H1 (cell line): Measurements from ENCODE around the gene GAB3. TPM values are rescaled to one million over a fixed set of nuclear protein-coding genes. Genes with fewer than 3 reads are reported as not detected.

Experiments used
- CTCF ChIA-PET: fragments of 300-600 bp; sonication (Branson Sonifier 250); formaldehyde crosslinking; loops from one replicate; lab custom pipeline; 2021; ENCODE audit not compliant: partially characterized antibody; lab: Charles Lee
- POLR2A ChIA-PET: fragments of 300-600 bp; sonication (Branson Sonifier 250); formaldehyde crosslinking; loops from one replicate; lab custom pipeline; 2021; ENCODE audit warnings: inconsistent platforms; ENCODE audit not compliant: partially characterized antibody; lab: Charles Lee
- DNase-seq, 2 experiments: peaks; one replicate each; pipeline versions ENCODE4 v3.0.0 to v3.0.0-alpha.2; 2010 to 2022; ENCODE audit warnings: low spot score in 2 of 2, low read depth in 1 of 2, mixed read lengths in 1 of 2
- FAIRE-seq: peaks from 2 replicates; lab custom pipeline; 2011; peaks lifted over from hg19 to GRCh38; lab: Jason Lieb, UNC
- H2AFZ ChIP-seq: 2 replicates; pipeline ENCODE4 v1.8.1; 2012; ENCODE audit warnings: low read length, inconsistent platforms
- H2AK5ac ChIP-seq: 2 replicates; pipeline ENCODE4 v1.6.1; 2013; ENCODE audit warnings: low read depth, low read length
- H2BK120ac ChIP-seq: replicated peaks from 2 replicates; pipeline ENCODE3; 2013; ENCODE audit warnings: low read depth, low read length, inconsistent platforms
- H2BK12ac ChIP-seq: 2 replicates; pipeline ENCODE4 v1.6.1; 2013; ENCODE audit warnings: low read depth, low read length
- H2BK15ac ChIP-seq: 2 replicates; pipeline ENCODE4 v1.6.1; 2013; ENCODE audit warnings: low read length
- H2BK20ac ChIP-seq: 2 replicates; pipeline ENCODE4 v1.6.1; 2013; ENCODE audit warnings: low read length
- H2BK5ac ChIP-seq: 2 replicates; pipeline ENCODE4 v1.6.1; 2013; ENCODE audit warnings: low read depth, low read length
- H3K14ac ChIP-seq: 2 replicates; pipeline ENCODE4 v1.6.1; 2013; ENCODE audit warnings: inconsistent platforms; ENCODE audit not compliant: insufficient read length
- H3K18ac ChIP-seq: 2 replicates; pipeline ENCODE4 v1.6.1; 2013; ENCODE audit warnings: low read length; ENCODE audit errors: extremely low read depth
- H3K23ac ChIP-seq: 2 replicates; pipeline ENCODE4 v1.6.1; 2013; ENCODE audit warnings: inconsistent platforms; ENCODE audit not compliant: insufficient read length
- H3K23me2 ChIP-seq: 2 replicates; pipeline ENCODE4 v1.6.1; 2013; ENCODE audit warnings: low read depth, low read length
- H3K27ac ChIP-seq: 2 replicates; pipeline ENCODE4 v1.6.1; 2011; ENCODE audit warnings: low read depth, low read length, inconsistent platforms
- H3K27me3 ChIP-seq, 4 experiments: replicated peaks in 1 of 4; 1 replicate in 1 of 4; 2 replicates in 3 of 4; pipeline versions ENCODE4 v1.6.1 to v1.8.1; 2011 to 2013; ENCODE audit warnings: low read length in 3 of 4, mild to moderate bottlenecking in 3 of 4, inconsistent platforms in 2 of 4, mixed read lengths in 2 of 4, moderate library complexity in 1 of 4; ENCODE audit not compliant: control insufficient read depth in 3 of 4, insufficient read depth in 3 of 4; ENCODE audit errors: extremely low read depth in 1 of 4
- H3K36me3 ChIP-seq, 4 experiments: 2 replicates each; pipeline versions ENCODE4 v1.6.1 to v1.8.1; 2011 to 2013; ENCODE audit warnings: mild to moderate bottlenecking in 4 of 4, low read length in 3 of 4, moderate library complexity in 2 of 4, control low read depth in 1 of 4, inconsistent platforms in 1 of 4; ENCODE audit not compliant: insufficient read depth in 4 of 4, control insufficient read depth in 2 of 4
- H3K4ac ChIP-seq: replicated peaks from 2 replicates; pipeline ENCODE3; 2013; ENCODE audit warnings: low read length, low read depth, mixed read lengths, inconsistent platforms; ENCODE audit not compliant: insufficient read length
- H3K4me1 ChIP-seq, 4 experiments: replicated peaks in 1 of 4; 1 replicate in 1 of 4; 2 replicates in 3 of 4; pipeline versions ENCODE4 v1.6.1 to v1.8.1; 2011 to 2013; ENCODE audit warnings: low read length in 3 of 4, inconsistent platforms in 2 of 4, mixed read lengths in 1 of 4; ENCODE audit not compliant: insufficient read depth in 4 of 4, control insufficient read depth in 3 of 4
- H3K4me2 ChIP-seq, 2 experiments: 2 replicates each; pipeline versions ENCODE4 v1.6.1 to v1.8.1; 2011 to 2013; ENCODE audit warnings: low read depth in 2 of 2, low read length in 2 of 2, control low read depth in 1 of 2, inconsistent platforms in 1 of 2, mild to moderate bottlenecking in 1 of 2; ENCODE audit not compliant: insufficient read depth in 1 of 2
- H3K4me3 ChIP-seq, 4 experiments: fragments of 200-600, 300-600 bp in 1 of 4; sonication (generic), shearing (Covaris generic), sonication (Bioruptor Twin) in 1 of 4; 2 replicates each; pipeline versions ENCODE4 v1.5.1 to v1.8.1; 2011 to 2016; ENCODE audit warnings: low read length in 4 of 4, low read depth in 3 of 4, control low read depth in 2 of 4, inconsistent platforms in 2 of 4, mild to moderate bottlenecking in 2 of 4, mixed read lengths in 1 of 4, moderate library complexity in 1 of 4; ENCODE audit not compliant: insufficient read depth in 2 of 4; ENCODE audit errors: extremely low read depth in 1 of 4
- H3K56ac ChIP-seq: replicated peaks from 2 replicates; pipeline ENCODE3; 2013; ENCODE audit warnings: low read depth, mild to moderate bottlenecking, mixed read lengths, low read length, inconsistent platforms; ENCODE audit not compliant: insufficient read length
- H3K79me1 ChIP-seq: 2 replicates; pipeline ENCODE4 v1.6.1; 2013; ENCODE audit warnings: low read depth, low read length, control low read depth
- H3K79me2 ChIP-seq, 2 experiments: 2 replicates each; pipeline versions ENCODE4 v1.6.1 to v1.8.1; 2012 to 2013; ENCODE audit warnings: low read length in 2 of 2, mild to moderate bottlenecking in 2 of 2, inconsistent platforms in 1 of 2; ENCODE audit not compliant: insufficient read depth in 2 of 2, control insufficient read depth in 1 of 2
- H3K9ac ChIP-seq, 4 experiments: replicated peaks in 1 of 4; 1 replicate in 1 of 4; 2 replicates in 3 of 4; pipeline versions ENCODE4 v1.6.1 to v1.8.1; 2011 to 2013; ENCODE audit warnings: low read depth in 3 of 4, low read length in 3 of 4, control low read depth in 2 of 4, mild to moderate bottlenecking in 2 of 4, moderate library complexity in 2 of 4, inconsistent platforms in 1 of 4; ENCODE audit errors: extremely low read depth in 1 of 4
- H3K9me3 ChIP-seq, 2 experiments: 2 replicates each; pipeline versions ENCODE4 v1.6.1 to v1.8.1; 2012 to 2013; ENCODE audit warnings: mild to moderate bottlenecking in 2 of 2, moderate library complexity in 2 of 2, control low read depth in 1 of 2, inconsistent platforms in 1 of 2, low read depth in 1 of 2, low read length in 1 of 2, mixed read lengths in 1 of 2; ENCODE audit not compliant: insufficient read depth in 2 of 2
- H4K20me1 ChIP-seq, 2 experiments: replicated peaks in 1 of 2; 2 replicates each; pipeline versions ENCODE3 to v1.8.1; 2011 to 2013; ENCODE audit warnings: inconsistent platforms in 2 of 2, low read length in 2 of 2, mild to moderate bottlenecking in 1 of 2; ENCODE audit not compliant: insufficient read depth in 2 of 2, control insufficient read depth in 1 of 2
- H4K5ac ChIP-seq: 2 replicates; pipeline ENCODE4 v1.6.1; 2013; ENCODE audit warnings: low read length, low read depth, mixed read lengths, inconsistent platforms; ENCODE audit not compliant: insufficient read length
- H4K8ac ChIP-seq: 2 replicates; pipeline ENCODE4 v1.8.0; 2013; ENCODE audit warnings: mild to moderate bottlenecking, moderate library complexity, low read length, inconsistent platforms; ENCODE audit not compliant: insufficient read depth; ENCODE audit errors: extremely low read depth
- H4K91ac ChIP-seq: replicated peaks from 2 replicates; pipeline ENCODE3; 2013; ENCODE audit warnings: low read length, mixed read lengths, inconsistent platforms; ENCODE audit not compliant: insufficient read length
- BCL11A ChIP-seq, 2 experiments: IDR thresholded peaks; one replicate each; pipeline ENCODE4 v1.6.1; 2011; ENCODE audit warnings: low read depth in 2 of 2, low read length in 2 of 2, mild to moderate bottlenecking in 2 of 2
- CHD2 ChIP-seq: IDR thresholded peaks from 2 replicates; pipeline ENCODE4 v1.6.1; 2012; ENCODE audit warnings: low read length, improper control_type of control experiment
- CTBP2 ChIP-seq: IDR thresholded peaks from 2 replicates; pipeline ENCODE4 v1.7.0; 2011; ENCODE audit warnings: borderline replicate concordance, mild to moderate bottlenecking, moderate library complexity, mixed read lengths, low read length; ENCODE audit not compliant: insufficient read depth, insufficient read length
- EZH2 ChIP-seq: fragments of 200-600 bp; sonication (generic); IDR thresholded peaks from 2 replicates; pipeline ENCODE4 v1.7.1; 2012; ENCODE audit warnings: low read depth, mild to moderate bottlenecking, moderate library complexity, low read length, inconsistent platforms; ENCODE audit not compliant: severe bottlenecking
- JUND ChIP-seq: IDR thresholded peaks from 2 replicates; pipeline ENCODE4 v1.6.1; 2011; ENCODE audit warnings: mild to moderate bottlenecking, improper control_type of control experiment, low read length
- KDM4A ChIP-seq: IDR thresholded peaks from one replicate; pipeline ENCODE4 v1.7.1; 2012; ENCODE audit warnings: low read depth, mild to moderate bottlenecking, moderate library complexity, low read length, inconsistent platforms; ENCODE audit not compliant: severe bottlenecking
- KDM5A ChIP-seq: fragments of 200-600 bp; IDR thresholded peaks from 2 replicates; pipeline ENCODE4 v1.7.1; 2012; ENCODE audit warnings: mild to moderate bottlenecking, low read length, inconsistent platforms, mixed read lengths
- SP4 ChIP-seq: IDR thresholded peaks from 2 replicates; pipeline ENCODE4 v1.6.1; 2012; ENCODE audit warnings: low read length, inconsistent platforms
- SRF ChIP-seq: IDR thresholded peaks from 2 replicates; pipeline ENCODE4 v1.6.1; 2011; ENCODE audit warnings: mild to moderate bottlenecking, low read depth, low read length, moderate library complexity
- SUZ12 ChIP-seq: fragments of 200-600 bp; sonication (generic); IDR thresholded peaks from 2 replicates; pipeline ENCODE4 v1.6.1; 2012; ENCODE audit warnings: mild to moderate bottlenecking, inconsistent platforms, low read length, moderate library complexity, mixed read lengths
- TEAD4 ChIP-seq: IDR thresholded peaks from 2 replicates; pipeline ENCODE4 v1.6.1; 2012; ENCODE audit warnings: low read depth, low read length, inconsistent platforms, mixed read lengths
- USF2 ChIP-seq: IDR thresholded peaks from 2 replicates; pipeline ENCODE4 v1.6.1; 2011; ENCODE audit warnings: low read length, improper control_type of control experiment
- WGBS, 2 experiments: shearing (Covaris generic) in 1 of 2; methylation state at CpG; one replicate each; pipeline versions ENCODE4 v1.1.6 to v1.1.7; 2013 to 2015; ENCODE audit warnings: low lambda C conversion rate in 2 of 2, mixed read lengths in 2 of 2, inconsistent platforms in 1 of 2, low coverage in 1 of 2, missing lambda C conversion rate in 1 of 2; ENCODE audit not compliant: insufficient replicate concordance in 2 of 2, insufficient coverage in 1 of 2, insufficient read length in 1 of 2; ENCODE audit errors: extremely low coverage in 1 of 2, missing lambda C conversion rate in 1 of 2; 5-methylcytosine and 5-hydroxymethylcytosine counted together
- polyA plus RNA-seq, 7 experiments: library from polyadenylated mRNA; depleted of rRNA in 3 of 7; stranded (reverse) in 5 of 7; unstranded in 2 of 7; fragments of >200 nt in 5 of 7; fragments of 200-250 nt in 2 of 7; gene quantifications; 1 replicate in 5 of 7; 2 replicates in 1 of 7; 4 replicates in 1 of 7; pipeline versions ENCODE4 v1.2.1 to v1.2.3, GENCODE V29; 2011 to 2013; ENCODE audit warnings: missing spikeins in 2 of 7, mixed read lengths in 2 of 7
- total RNA-seq: library from RNA; stranded (reverse); fragmentation: NEBNext Ultra II Directional; extraction: Animal tissue kit (Norgen Biotek cat#: 25700); gene quantifications from 2 replicates; pipeline ENCODE4 v1.2.1, GENCODE V29; 2021

Gene GAB3
- total and polyA plus RNA-seq, 2 of the 8 experiments (the other 6 are each of a cell fraction or from before 2014, with no cell fraction given), result 0.48 to 1.2 TPM

- Histone ChIP-seq H3K9me3 (no peaks in the 10 kb centered on the region), H3K4me1 (no peaks in the 10 kb centered on the region), H4K5ac (no peak overlapping the region), H2BK120ac (no peak overlapping the region), H2BK15ac (no peak overlapping the region), H3K14ac (no peak overlapping the region), H2BK5ac (no peak overlapping the region), H3K79me2 (no peaks in the 10 kb centered on the region), H2BK12ac (no peak overlapping the region), H3K4ac (no peak overlapping the region), H3K23me2 (no peaks in the 10 kb centered on the region), H4K20me1 (no peaks in the 10 kb centered on the region), H3K9ac (no peak overlapping the region), H4K8ac (no peak overlapping the region), H3K56ac (no peak overlapping the region), H3K18ac (no peak overlapping the region), H3K4me3 (no peak overlapping the region), H3K27me3 (no peaks in the 10 kb centered on the region), H3K36me3 (no peaks in the 10 kb centered on the region), H3K23ac (no peak overlapping the region), H2AFZ (no peak overlapping the region), H4K91ac (no peak overlapping the region), H3K4me2 (no peak overlapping the region), H3K27ac (no peak overlapping the region), H2AK5ac (no peak overlapping the region), H2BK20ac (no peak overlapping the region), H3K79me1 (no peaks in the 10 kb centered on the region)
- FAIRE-seq, result no peak
- ChIA-PET CTCF (no interaction called here), POLR2A (no interaction called here)
- no peak for TF ChIP-seq BCL11A (IDR thresholded peaks at IDR 0.05; ENCODE audit: low read depth in 2 of 2, low read length in 2 of 2)
- no peak for TF ChIP-seq TEAD4
- TF ChIP-seq SP4, result no peak
- TF ChIP-seq JUND, result no peak
- no peak for TF ChIP-seq SRF
- TF ChIP-seq KDM4A, result no peak
- TF ChIP-seq SUZ12, result no peak
- TF ChIP-seq USF2, result no peak
- no peak for TF ChIP-seq CHD2
- TF ChIP-seq EZH2, result no peak
- no peak for TF ChIP-seq CTBP2
- TF ChIP-seq KDM5A, result no peak
- WGBS, 2 experiments, result 79% methylated on average over 5 of the region's 6 CpGs; no CpG with 5 or more reads in 1 of the 2 experiments
- DNase-seq, result no peak
These were observed 95.5 kb downstream of the GAB3 start for GRCh38 chrX:154655346-154655745.
